Measurements from ENCODE around the gene CEP41. TPM values are rescaled to one million over a fixed set of nuclear protein-coding genes. Genes with fewer than 3 reads are reported as not detected.

CEP41 gene
- polyA plus RNA-seq, 3 donors, result 2.9 to 8.5 (median 7.2) TPM

DNA sequence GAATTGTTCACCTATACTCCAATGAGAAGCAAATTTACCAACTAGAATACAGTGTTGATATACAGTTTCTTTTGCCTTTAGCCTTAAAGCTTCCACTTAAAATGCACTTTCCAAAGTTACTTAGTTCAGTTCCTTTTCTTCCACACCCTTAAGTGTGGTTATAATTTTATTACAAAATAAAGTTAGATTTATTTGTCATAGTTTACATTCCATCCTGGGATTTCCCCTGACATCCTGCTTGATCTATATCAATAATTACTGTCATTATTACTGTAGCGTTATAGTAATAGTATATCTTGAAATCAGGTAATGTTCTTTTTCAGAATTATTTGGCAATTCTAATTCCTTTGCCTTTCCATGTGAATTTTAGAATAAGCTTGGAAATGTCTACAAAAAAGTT is 27.8 kb upstream of the CEP41 start:
- H4K20me1 ChIP-seq (ENCODE audit: insufficient read depth, low read length), result no peaks in the 10 kb centered on the region
- no peak overlapping the region for H3K9ac ChIP-seq (ENCODE audit: insufficient read depth, low read length, poor library complexity, severe bottlenecking)
- intact Hi-C loops (cut with micrococcal nuclease), result no loop called here
- H3K27ac ChIP-seq (ENCODE audit: low read depth in 1 of 2, low read length in 2 of 2), result no peak overlapping the region
- no CpG with 5 or more reads among the region's 1 CpG for WGBS (ENCODE audit: insufficient coverage)
- Mint-ChIP-seq H3K9me3 (peaks cover 0 to 8% (median 3%) of the 10 kb centered on the region in 7 donors), H3K4me3 (no peak overlapping the region), H3K36me3 (no peaks in the 10 kb centered on the region), H3K27me3 (ENCODE audit: low read depth in 3 of 3) (peaks cover 0 to 3% (median 0%) of the 10 kb centered on the region in 3 donors), H3K4me1 (peaks cover 13% of the 10 kb centered on the region), H3K27ac (peak overlapping the region in 1 of 7 donors; percentile 1)
- no peaks in the 10 kb centered on the region for H3K9me3 ChIP-seq (replicated peaks in 1 of 2; ENCODE audit: control insufficient read depth in 1 of 2, insufficient read depth in 1 of 2, low read length in 2 of 2)
- H3K36me3 ChIP-seq (replicated peaks in 1 of 2; ENCODE audit: control insufficient read depth in 1 of 2, insufficient read depth in 2 of 2, low read length in 2 of 2), result no peaks in the 10 kb centered on the region
- no peaks in the 10 kb centered on the region for H3K79me2 ChIP-seq (ENCODE audit: insufficient read depth, low read length)
- no peak overlapping the region for H3K4me2 ChIP-seq (replicated peaks; ENCODE audit: extremely low read depth, low read length, poor library complexity, severe bottlenecking)
- TF ChIP-seq, protein P1, sequence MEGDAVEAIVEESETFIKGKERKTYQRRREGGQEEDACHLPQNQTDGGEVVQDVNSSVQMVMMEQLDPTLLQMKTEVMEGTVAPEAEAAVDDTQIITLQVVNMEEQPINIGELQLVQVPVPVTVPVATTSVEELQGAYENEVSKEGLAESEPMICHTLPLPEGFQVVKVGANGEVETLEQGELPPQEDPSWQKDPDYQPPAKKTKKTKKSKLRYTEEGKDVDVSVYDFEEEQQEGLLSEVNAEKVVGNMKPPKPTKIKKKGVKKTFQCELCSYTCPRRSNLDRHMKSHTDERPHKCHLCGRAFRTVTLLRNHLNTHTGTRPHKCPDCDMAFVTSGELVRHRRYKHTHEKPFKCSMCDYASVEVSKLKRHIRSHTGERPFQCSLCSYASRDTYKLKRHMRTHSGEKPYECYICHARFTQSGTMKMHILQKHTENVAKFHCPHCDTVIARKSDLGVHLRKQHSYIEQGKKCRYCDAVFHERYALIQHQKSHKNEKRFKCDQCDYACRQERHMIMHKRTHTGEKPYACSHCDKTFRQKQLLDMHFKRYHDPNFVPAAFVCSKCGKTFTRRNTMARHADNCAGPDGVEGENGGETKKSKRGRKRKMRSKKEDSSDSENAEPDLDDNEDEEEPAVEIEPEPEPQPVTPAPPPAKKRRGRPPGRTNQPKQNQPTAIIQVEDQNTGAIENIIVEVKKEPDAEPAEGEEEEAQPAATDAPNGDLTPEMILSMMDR (IDR thresholded peaks at IDR 0.05), result no peak
- peaks cover 12 to 13% of the 10 kb centered on the region in 2 donors for H3K4me1 ChIP-seq (ENCODE audit: control insufficient read depth in 1 of 2, insufficient read depth in 2 of 2, low read length in 2 of 2)
- no peak overlapping the region for H3K4me3 ChIP-seq (replicated peaks in 1 of 3; ENCODE audit: low read depth in 2 of 3, low read length in 3 of 3)
- no peaks in the 10 kb centered on the region for H3K27me3 ChIP-seq (ENCODE audit: control insufficient read depth in 2 of 2, insufficient read depth in 2 of 2, low read length in 2 of 2)
- H2AFZ ChIP-seq (ENCODE audit: insufficient read depth, low read depth, low read length, poor library complexity, severe bottlenecking), result no peak overlapping the region
- DNase-seq, result no peak

DNA sequence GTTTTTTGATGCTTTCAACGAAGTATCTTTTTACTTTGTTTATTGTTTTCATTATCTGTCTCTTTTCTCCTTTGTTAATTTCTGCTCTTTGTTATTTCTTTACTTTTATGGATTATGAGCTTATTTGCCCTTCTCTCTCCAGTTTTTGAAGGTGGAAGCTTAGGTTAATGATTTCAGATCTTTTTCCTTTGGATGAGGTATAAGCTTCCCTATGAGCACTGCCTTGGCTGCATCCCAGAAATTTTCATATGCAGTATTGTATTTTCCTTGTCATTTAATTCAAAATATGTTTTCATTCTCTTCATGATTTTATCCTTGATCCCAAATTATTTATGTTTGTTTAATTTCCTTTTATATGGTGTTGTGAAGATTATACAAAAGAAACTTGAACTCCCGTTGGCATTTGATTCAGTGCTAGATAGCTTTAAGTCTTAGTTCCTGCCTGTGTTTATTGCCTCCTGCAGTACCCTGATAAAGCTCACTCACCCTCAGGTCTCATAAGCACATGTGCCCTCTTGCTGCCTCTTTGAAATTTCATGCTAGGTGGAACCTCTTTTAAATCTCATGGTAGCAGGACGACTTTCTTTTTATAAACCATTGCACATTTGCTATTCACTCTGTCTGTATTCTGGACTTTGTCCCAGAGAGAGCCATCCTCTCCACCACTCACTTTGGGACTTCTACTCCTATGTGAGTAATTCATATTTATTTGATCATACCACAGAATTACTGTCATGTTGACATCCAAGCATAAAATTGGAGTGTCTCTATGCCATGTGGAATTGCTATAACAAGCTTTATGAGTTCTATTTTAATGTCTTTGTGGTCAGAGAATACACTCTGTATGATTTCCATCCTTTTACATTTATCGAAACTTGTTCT is 23.0 kb upstream of the CEP41 start:
- intact Hi-C loops (cut with micrococcal nuclease), result no loop called here
- H3K27me3 ChIP-seq (ENCODE audit: control insufficient read depth in 2 of 2, insufficient read depth in 2 of 2, low read length in 2 of 2), result no peaks in the 10 kb centered on the region
- Mint-ChIP-seq H3K27ac (no peak overlapping the region), H3K4me1 (no peaks in the 10 kb centered on the region), H3K9me3 (peaks cover 5 to 16% (median 11%) of the 10 kb centered on the region in 7 donors), H3K36me3 (peaks cover 0 to 1% of the 10 kb centered on the region in 2 donors), H3K27me3 (ENCODE audit: low read depth in 3 of 3) (no peaks in the 10 kb centered on the region), H3K4me3 (no peak overlapping the region)
- H3K9ac ChIP-seq (ENCODE audit: insufficient read depth, low read length, poor library complexity, severe bottlenecking), result no peak overlapping the region
- H3K27ac ChIP-seq (ENCODE audit: low read depth in 1 of 2, low read length in 2 of 2), result no peak overlapping the region
- H3K4me3 ChIP-seq (replicated peaks in 1 of 3; ENCODE audit: low read depth in 2 of 3, low read length in 3 of 3), result no peak overlapping the region
- H3K79me2 ChIP-seq (ENCODE audit: insufficient read depth, low read length), result no peaks in the 10 kb centered on the region
- no peaks in the 10 kb centered on the region for H4K20me1 ChIP-seq (ENCODE audit: insufficient read depth, low read length)
- H2AFZ ChIP-seq (ENCODE audit: insufficient read depth, low read depth, low read length, poor library complexity, severe bottlenecking), result no peak overlapping the region
- no peak for DNase-seq
- WGBS (ENCODE audit: insufficient coverage), result no CpG with 5 or more reads among the region's 4 CpGs
- TF ChIP-seq, protein P1 (IDR thresholded peaks at IDR 0.05), result no peak
- H3K36me3 ChIP-seq (replicated peaks in 1 of 2; ENCODE audit: control insufficient read depth in 1 of 2, insufficient read depth in 2 of 2, low read length in 2 of 2), result no peaks in the 10 kb centered on the region
- peaks cover 6 to 7% of the 10 kb centered on the region in 2 donors for H3K9me3 ChIP-seq (replicated peaks in 1 of 2; ENCODE audit: control insufficient read depth in 1 of 2, insufficient read depth in 1 of 2, low read length in 2 of 2)
- no peaks in the 10 kb centered on the region for H3K4me1 ChIP-seq (ENCODE audit: control insufficient read depth in 1 of 2, insufficient read depth in 2 of 2, low read length in 2 of 2)
- no peak overlapping the region for H3K4me2 ChIP-seq (replicated peaks; ENCODE audit: extremely low read depth, low read length, poor library complexity, severe bottlenecking)

Measured in CD14-positive monocyte (primary cell).